ENCODE measurements around the gene SEZ6.

Gene SEZ6

GRCh38 chr17:29002811-29003210 is 3.0 kb downstream of the SEZ6 start:
- DNase-seq: no peak

- no peak for DNase-seq
Observed at GRCh38 chr17:29000973-29001372, 4.9 kb downstream of the SEZ6 start.

- DNase-seq: no peak
Observed at GRCh38 chr17:28999206-28999605, 6.6 kb downstream of the SEZ6 start.

DNA sequence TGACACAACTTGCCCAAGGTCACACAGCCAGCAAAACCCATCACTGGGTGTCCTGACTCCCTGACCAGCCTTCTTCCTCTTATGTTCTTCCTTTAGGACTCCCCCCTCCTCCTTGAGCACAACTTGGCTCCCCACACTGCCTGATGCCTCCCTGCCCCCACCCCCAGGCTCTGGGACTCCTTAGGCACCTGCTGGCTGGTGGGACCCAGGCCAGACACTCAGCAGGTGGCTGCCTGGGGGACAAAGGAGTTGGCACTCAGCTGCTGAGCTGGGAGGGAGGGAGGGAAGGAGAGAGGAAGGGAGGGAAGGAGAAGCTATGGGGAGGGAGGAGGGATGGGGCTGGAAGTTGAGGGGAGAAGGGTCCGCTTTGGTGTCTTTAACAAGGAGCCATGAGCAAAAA is 8.0 kb downstream of the SEZ6 start:
- no peak for DNase-seq

DNA sequence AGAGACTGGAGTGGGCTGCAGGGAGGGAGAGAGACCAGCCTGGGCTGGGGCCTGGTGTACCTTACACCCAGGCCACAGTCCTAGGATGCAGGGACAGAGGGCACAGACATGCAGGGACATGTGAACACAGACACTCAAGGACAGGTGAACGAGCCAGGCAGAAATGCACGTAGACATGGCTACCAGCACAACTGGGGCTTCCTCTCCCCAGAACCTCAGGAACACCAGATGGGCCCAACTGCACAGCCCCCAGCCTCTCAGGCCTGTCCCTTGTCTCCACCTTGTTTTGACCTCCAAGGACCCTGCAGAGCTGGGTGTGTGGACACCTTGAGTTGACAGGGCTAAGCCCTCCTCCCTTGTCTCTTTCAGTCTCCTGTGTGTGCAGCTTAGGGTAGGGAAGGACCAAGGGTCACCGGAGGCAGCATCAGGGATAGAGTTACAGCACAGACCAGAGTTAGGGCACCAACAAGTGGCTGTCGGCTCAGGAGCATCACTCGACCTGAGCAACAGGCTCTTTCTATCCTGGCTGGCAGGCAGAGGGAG is 9.2 kb downstream of the SEZ6 start:
- no peak for DNase-seq

DNA sequence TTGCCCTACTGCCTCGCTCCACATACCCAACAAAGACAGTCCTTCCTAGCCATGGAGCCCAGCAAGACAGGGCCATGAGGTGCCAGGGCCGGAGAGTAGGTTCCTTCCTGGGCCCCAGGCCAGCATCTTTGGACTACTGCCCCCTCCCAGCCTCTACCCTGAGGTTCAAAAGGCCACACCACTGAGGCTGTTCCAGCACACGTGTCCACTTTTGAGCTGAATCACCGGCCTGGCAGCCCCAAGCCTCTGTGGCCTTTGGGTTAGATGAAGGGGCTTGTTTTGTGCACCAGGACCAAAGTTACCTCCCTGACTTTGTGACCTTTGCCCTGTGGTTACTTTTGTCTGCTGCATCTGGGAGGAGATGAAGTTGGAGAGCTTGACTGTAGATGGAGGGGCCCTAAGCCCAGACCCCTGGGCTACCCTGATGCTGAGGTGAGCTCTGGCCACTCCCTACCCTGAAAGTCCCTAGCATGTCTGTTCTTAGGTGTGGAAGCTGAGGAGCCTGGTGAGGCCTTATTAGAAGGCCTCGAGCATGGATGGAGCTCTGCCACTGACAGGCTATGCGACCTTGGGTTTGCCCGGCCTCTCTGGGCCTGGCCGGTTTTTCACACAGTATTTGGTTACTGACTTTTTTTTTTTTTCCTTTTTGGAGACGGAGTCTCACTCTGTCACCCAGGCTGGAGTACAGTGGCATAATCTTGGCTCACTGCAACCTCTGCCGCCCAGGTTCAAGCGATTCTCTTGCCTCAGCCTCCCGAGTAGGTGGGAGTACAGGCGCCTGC is 12.0 kb downstream of the SEZ6 start:
- DNase-seq: no peak

GRCh38 chr17:28992625-28993600 is 12.9 kb downstream of the SEZ6 start:
- no peak for DNase-seq

GRCh38 chr17:28992185-28992584 is 13.6 kb downstream of the SEZ6 start:
- DNase-seq: no peak

GRCh38 chr17:28991779-28992178 is 14.1 kb downstream of the SEZ6 start:
- DNase-seq: no peak

GRCh38 chr17:28989028-28989427 is 16.8 kb downstream of the SEZ6 start:
- DNase-seq: no peak

DNA sequence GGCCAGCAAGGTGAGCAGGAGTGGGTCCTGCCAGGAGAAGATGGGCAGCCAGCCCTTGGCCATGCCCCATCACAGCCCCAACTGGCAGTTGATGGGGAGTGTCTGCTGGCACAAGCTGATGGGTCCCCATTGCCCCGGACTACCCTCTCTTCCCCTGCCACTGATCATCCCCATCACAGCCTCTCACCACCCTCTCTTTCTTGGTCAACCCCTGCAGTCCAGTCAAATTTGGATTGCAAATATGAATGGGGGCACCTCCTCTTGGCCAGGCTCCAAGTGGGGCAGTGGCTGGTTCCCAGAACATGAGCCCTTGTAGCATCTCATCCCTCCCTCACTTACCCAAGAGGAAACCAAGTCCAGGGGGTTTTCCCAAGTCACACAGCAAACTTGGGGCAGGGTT is 17.4 kb downstream of the SEZ6 start:
- no peak for DNase-seq

DNA sequence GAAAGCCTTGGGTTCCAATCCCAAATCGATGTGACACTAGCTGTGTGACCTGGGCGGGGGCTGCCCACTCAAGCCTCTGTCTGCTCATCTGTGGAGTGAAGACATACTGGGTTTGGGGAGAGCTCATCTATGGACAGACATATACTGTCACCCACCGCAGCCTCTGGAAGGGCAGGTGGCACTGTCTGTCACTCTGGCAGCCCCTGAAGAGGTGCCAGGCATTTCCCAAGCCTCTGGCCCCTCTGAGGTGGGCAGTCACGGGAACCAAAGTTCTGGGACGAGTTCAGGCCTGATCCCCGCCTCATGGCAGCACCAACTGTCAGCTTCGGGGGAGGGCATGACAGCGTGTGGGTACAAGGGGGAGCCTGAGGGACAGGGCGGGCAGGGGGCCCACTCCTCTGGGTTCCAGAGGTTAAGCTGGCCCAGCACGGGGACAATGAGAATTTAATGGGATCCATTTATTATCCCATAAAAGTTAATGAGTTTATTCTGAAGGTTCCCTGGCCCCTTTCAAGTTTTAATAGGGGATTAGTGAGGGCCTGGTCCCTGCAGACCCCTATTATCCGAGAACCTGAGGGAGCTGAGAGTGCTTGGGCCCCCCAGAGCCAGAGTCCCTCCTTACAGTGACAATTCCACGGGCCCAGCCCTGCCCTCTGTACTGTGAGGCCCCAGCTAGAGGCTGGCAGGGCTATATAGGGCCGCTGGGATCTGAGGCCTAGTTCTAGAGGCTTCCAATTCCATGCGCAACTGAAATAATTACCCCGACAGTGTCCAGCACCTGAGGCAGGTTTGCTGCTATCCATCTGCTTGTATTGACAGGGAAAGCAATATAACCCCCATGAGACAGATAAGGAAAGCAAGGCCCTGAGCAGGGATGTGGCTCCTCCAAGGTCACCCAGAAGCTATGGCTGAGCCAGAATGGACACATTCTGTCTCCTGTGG is 18.8 kb downstream of the SEZ6 start:
- no peak for DNase-seq

DNA sequence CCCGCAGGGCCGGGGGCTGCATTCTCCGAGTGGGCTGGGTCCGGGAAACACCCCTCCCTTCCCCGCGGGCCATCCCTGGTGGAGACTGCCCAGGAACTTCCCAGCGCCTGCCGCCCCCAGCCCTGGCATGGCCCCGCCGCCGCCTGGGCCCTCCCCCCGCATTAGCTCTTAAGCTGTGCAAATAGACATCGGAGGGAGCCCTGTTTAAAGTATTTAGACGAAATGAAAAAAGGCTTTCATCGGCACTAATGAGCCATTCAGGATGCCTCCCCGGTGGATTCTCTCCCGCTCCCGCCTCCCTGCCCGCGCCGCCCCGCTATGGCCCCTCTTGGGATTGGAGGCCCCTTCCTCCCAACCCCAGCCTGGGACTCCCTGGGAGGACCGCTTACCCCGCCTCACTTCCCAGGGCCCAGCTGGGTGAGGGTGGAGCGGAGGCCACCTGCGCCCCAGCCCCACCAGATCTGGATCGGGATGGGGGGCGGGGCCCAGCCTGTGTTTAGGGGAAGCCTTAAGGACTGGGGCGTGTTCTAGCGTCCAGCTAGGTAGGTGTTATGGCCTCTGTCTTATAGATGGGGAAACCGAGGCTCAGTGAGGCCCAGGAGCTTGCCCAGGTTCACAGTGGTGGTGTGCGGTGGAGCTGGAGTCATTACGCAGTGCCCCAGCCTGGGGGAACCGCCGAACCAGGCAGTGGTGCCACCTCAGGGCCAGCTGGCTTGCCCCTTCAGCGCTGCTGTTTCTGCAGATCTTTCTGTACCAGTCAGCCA is 19.7 kb downstream of the SEZ6 start:
- no peak for DNase-seq

DNA sequence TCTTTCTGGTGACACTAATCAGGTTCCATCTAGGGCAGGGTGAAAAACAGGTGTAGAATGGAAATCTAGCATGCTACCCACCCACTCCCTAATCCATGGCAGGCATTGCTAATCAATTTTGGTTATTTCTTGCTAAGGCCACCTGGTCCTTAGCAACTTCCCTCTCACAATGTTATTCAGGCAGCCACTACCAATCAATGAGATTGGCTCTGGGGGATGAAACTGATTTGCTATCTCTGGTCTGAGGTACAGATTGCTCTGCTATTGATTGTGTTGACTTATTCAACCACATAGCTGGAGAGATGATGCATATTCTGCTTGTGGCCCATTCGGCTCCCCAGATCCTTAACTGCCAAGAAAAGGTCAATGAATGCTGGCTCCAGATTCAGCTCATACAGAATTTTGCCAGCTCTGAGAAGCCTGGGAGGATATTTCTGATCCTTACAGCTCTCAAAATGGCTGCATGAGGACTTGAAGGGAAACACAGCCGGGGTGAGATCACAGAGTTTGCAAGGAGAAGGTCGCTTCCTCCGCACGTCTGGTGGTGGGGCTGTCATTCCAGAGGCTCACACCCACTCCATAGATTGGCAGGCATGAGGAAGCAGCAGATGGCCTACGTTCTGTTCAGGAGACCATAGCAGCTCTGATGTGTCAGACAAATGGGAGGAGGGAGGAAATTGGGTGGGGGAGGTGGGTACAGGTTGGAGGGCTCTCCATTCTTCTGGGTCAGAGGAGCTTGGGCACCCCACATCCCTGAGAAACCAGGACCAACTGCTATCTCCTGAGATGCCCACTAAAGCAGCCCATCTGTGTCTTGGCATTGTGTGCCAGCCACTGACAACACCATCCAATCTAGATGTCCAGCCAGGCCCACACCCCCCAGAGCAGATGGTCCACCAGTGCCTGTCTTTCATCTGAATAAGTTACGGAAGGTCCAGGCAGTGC is 22.3 kb downstream of the SEZ6 start:
- DNase-seq: no peak

DNA sequence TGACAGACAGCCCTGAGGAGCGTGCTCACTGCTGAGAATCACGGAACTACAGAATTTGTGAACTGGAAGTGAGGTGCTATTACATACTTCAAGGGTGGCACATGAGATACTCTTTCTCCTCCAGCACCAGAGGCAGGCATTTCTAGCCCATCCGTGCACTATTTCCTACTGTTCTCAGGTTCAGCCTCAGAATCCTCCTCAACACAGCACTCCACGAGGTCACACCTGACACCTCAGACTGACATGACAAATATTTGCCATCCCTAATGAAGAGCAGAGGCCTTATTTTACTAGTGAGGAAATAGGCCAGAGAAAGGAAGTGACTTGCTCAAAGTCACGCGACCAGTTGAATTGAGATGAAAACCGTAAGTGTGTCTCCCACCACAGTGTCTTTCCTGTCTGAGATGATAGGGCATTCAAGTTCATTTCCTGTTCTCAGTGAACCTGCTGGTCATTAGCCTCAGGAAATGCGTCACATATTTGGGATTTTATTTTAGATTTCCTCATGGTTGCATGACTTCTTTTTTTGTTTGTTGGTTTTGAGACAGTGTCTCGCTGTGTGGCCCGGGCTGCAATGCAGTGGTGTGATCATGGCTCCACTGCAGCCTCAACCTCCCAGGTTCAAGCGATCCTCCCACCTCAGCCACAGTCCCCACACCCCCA is 23.6 kb downstream of the SEZ6 start:
- DNase-seq: peak; percentile 14 to 44

GRCh38 chr17:28978356-28978964 is 27.4 kb downstream of the SEZ6 start:
- no peak for DNase-seq

DNA sequence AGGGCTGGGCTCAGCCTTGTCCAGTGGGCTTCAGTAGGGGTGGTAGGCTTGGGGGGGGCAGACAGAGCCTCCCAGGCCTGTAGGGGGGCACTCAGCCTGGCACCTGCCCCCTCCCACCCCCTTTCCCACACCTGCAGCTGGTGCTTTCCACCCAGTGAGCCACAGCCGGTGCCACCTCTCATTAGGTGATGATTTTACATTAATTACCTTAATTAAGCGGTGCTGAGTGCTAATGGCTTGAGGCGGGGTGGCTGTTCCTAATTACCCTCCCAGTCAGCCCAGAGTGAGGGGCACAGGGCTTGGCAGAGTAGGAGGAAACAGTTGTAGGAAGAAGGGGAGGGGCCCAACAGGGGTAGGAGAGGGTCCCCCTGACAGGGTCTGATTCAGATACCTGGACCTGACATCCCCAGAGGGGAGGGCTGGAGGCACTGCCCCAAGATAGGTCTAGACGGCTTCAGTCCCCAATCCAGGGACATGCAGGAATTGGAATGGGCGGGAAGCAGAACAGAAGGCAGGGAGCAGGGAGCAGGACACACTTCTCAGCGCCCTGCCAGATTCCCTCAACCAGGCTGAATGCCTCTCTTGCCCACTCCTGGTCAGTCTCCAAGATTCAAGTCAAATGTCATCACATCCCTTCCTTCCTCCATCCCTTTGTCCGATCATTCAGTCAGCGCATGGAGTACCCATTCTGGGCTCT is 28.0 kb downstream of the SEZ6 start:
- no peak for DNase-seq

DNA sequence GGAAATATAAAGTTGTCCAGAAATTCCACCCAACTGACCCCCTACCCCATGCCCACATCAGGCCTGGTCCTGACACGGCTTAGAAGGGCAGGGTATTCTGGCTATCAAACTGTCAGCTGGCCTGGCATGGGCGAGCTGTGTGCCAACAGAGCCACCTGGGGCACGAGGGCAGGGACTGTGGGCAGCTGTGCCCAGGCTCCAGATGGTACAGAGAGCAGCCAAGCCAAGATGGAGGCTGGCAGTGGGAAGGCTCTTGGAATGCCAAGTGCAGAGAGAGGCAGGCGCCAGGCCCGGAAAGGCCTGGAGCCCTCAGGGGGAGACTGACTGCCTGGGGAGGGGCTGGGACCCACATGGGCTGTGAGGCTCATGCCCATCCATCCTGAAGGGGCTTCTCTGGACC is 30.2 kb downstream of the SEZ6 start:
- DNase-seq: no peak

- DNase-seq: no peak
Observed at GRCh38 chr17:28975031-28975430, 30.8 kb downstream of the SEZ6 start.
